ENCODE data around the gene ACP2. TPM values are rescaled to one million over a fixed set of nuclear protein-coding genes. Genes with fewer than 3 reads are reported as not detected.
A peak's percentile ranks its signal among the peaks of the same experiment; 100 is the strongest.

The ACP2 gene
- total RNA-seq, 1 donor from 2014 or later = 33.0 TPM

- Histone ChIP-seq H3K4me1 (peaks cover 53% of the 10 kb centered on the region), H3K36me3 (peaks cover 5% of the 10 kb centered on the region), H3K4me3 (peak overlapping the region; percentile 81), H3K27ac (peak overlapping the region; percentile 95), H3K27me3 (ENCODE audit: low read depth) (no peaks in the 10 kb centered on the region), H3K9me3 (no peaks in the 10 kb centered on the region)
- intact Hi-C loops (cut with DNase I) = no loop called here
- ATAC-seq (peak; percentile 96), DNase-seq (peak; percentile 95)
- no peak for TF ChIP-seq CTCF (IDR thresholded peaks at IDR 0.05)
These were observed 20.6 kb upstream of the ACP2 start for GRCh38 chr11:47269002-47269828.

- no peaks in the 10 kb centered on the region for H3K27me3 ChIP-seq (ENCODE audit: low read depth)
- TF ChIP-seq CTCF (IDR thresholded peaks at IDR 0.05) = no peak
- H3K4me3 ChIP-seq = peak overlapping the region; percentile 81
- DNase-seq (peak; percentile 33), ATAC-seq (no peak)
- H3K9me3 ChIP-seq = no peaks in the 10 kb centered on the region
- peaks cover 4% of the 10 kb centered on the region for H3K36me3 ChIP-seq
- peak overlapping the region; percentile 95 for H3K27ac ChIP-seq
- intact Hi-C loops (cut with DNase I) = no loop called here
- H3K4me1 ChIP-seq = peaks cover 53% of the 10 kb centered on the region
These were observed 19.9 kb upstream of the ACP2 start for GRCh38 chr11:47268448-47269001.

- peaks cover 4% of the 10 kb centered on the region for H3K36me3 ChIP-seq
- H3K4me1 ChIP-seq = peaks cover 53% of the 10 kb centered on the region
- peak; percentile 44 for DNase-seq
- no peak for TF ChIP-seq CTCF (IDR thresholded peaks at IDR 0.05)
- intact Hi-C loops (cut with DNase I) = no loop called here
- no peaks in the 10 kb centered on the region for H3K27me3 ChIP-seq (ENCODE audit: low read depth)
- H3K27ac ChIP-seq = peak overlapping the region; percentile 95
- no peak overlapping the region for H3K4me3 ChIP-seq
- ATAC-seq = no peak
- no peaks in the 10 kb centered on the region for H3K9me3 ChIP-seq
These were observed 19.3 kb upstream of the ACP2 start for GRCh38 chr11:47267876-47268275.

GRCh38 chr11:47264521-47264920 is 15.9 kb upstream of the ACP2 start:
- Histone ChIP-seq H3K9me3 (no peaks in the 10 kb centered on the region), H3K36me3 (peaks cover 10% of the 10 kb centered on the region), H3K27ac (no peak overlapping the region), H3K4me1 (peaks cover 37% of the 10 kb centered on the region), H3K27me3 (ENCODE audit: low read depth) (no peaks in the 10 kb centered on the region), H3K4me3 (no peak overlapping the region)
- intact Hi-C loops (cut with DNase I) = no loop called here
- DNase-seq = no peak
- no peak for TF ChIP-seq CTCF (IDR thresholded peaks at IDR 0.05)
- ATAC-seq = no peak

GRCh38 chr11:47264119-47264518 is 15.5 kb upstream of the ACP2 start:
- no peaks in the 10 kb centered on the region for H3K9me3 ChIP-seq
- peak; percentile 6 for DNase-seq
- H3K4me1 ChIP-seq = peaks cover 40% of the 10 kb centered on the region
- TF ChIP-seq CTCF (IDR thresholded peaks at IDR 0.05) = no peak
- H3K27me3 ChIP-seq (ENCODE audit: low read depth) = no peaks in the 10 kb centered on the region
- intact Hi-C loops (cut with DNase I) = no loop called here
- no peak for ATAC-seq
- H3K4me3 ChIP-seq = no peak overlapping the region
- peaks cover 10% of the 10 kb centered on the region for H3K36me3 ChIP-seq
- H3K27ac ChIP-seq = no peak overlapping the region
